ENCODE results near the gene PGBD5. TPM values are rescaled to one million over a fixed set of nuclear protein-coding genes. Genes with fewer than 3 reads are reported as not detected.

PGBD5 gene
- total and polyA plus RNA-seq, 2 of the 13 experiments (the other 11 are each of a cell fraction or from before 2014, with no cell fraction given), result 0.04 to 0.13 TPM

GRCh38 chr1:230321341-230321740, 104.8 kb downstream of the PGBD5 start:
- intact Hi-C loops (cut with micrococcal nuclease; ENCODE audit: unreplicated experiment), result no loop called here
- DNase-seq (ENCODE audit: low spot score) (no peak), ATAC-seq (no peak), FAIRE-seq (no peak)
- no TSS peak for BruUV-seq (replicated peaks)
- peaks cover under 1% of the 10 kb centered on the region; the same call in 1 of the 2 replicates for H3K4me1 ChIP-seq (ENCODE audit: insufficient read depth, low read length)
- H3K27me3 ChIP-seq (ENCODE audit: control insufficient read depth in 1 of 2, insufficient read depth in 2 of 2, low read length in 2 of 2), result peaks cover 2 to 11% of the 10 kb centered on the region in 2 experiments; a peak in 3 of 5 replicates
- no peak overlapping the region for H3K4me2 ChIP-seq (ENCODE audit: low read depth, low read length)
- no peaks in the 10 kb centered on the region for H3K79me2 ChIP-seq (ENCODE audit: insufficient read depth, low read length)
- H4K20me1 ChIP-seq (ENCODE audit: insufficient read depth, low read length), result no peaks in the 10 kb centered on the region
- no peak overlapping the region for H3K4me3 ChIP-seq (replicated peaks in 1 of 3; ENCODE audit: insufficient read depth in 1 of 3, low read depth in 2 of 3, low read length in 3 of 3)
- WGBS (ENCODE audit: low lambda C conversion rate), result 93% methylated on average over 9 of the region's 9 CpGs
- H3K9me3 ChIP-seq (ENCODE audit: low read length), result no peaks in the 10 kb centered on the region
- no peak overlapping the region for H2AFZ ChIP-seq (ENCODE audit: low read length)
- POLR2A ChIA-PET, result no interaction called here
- in situ Hi-C loops (cut with HindIII; ENCODE audit: extremely low pct_ligation_motif_present, low pct_unique_long_range_greater_than_20kb), result no loop called here
- H3K27ac ChIP-seq (ENCODE audit: extremely low read length, insufficient read depth, low read length), result no peak overlapping the region
- H3K36me3 ChIP-seq (replicated peaks in 1 of 2; ENCODE audit: control insufficient read depth in 1 of 2, insufficient read depth in 2 of 2, low read length in 2 of 2), result no peaks in the 10 kb centered on the region
- no peak overlapping the region for H3K9ac ChIP-seq (ENCODE audit: insufficient read depth, low read depth, low read length)
- CTCF ChIA-PET (ENCODE audit: low intra/inter-chr PET ratio, low total read pairs), result no interaction called here
- no peak for TF ChIP-seq ZNF605 (CRISPR knock-in tag; IDR thresholded peaks at IDR 0.05)
- TF ChIP-seq POGK (CRISPR knock-in tag; conservative IDR thresholded peaks at IDR 0.05), result no peak
- TF ChIP-seq HNF4G (IDR thresholded peaks at IDR 0.05; ENCODE audit: borderline replicate concordance, low read depth, low read length), result no peak
- no peak for TF ChIP-seq HNF4G (CRISPR knock-in tag; IDR thresholded peaks at IDR 0.05; ENCODE audit: borderline replicate concordance, low read depth)
- TF ChIP-seq ETV6 (CRISPR knock-in tag; conservative IDR thresholded peaks at IDR 0.05), result no peak
- no peak for TF ChIP-seq GFI1 (CRISPR knock-in tag; IDR thresholded peaks at IDR 0.05; ENCODE audit: borderline replicate concordance)
- no peak for TF ChIP-seq ZNF556 (CRISPR knock-in tag; IDR thresholded peaks at IDR 0.05; ENCODE audit: borderline replicate concordance)
- TF ChIP-seq E2F1 (CRISPR knock-in tag; IDR thresholded peaks at IDR 0.05), result no peak
- TF ChIP-seq ZNF563 (CRISPR knock-in tag; IDR thresholded peaks at IDR 0.05), result no peak
- no peak for TF ChIP-seq AGO2 (optimal IDR thresholded peaks at IDR 0.05; ENCODE audit: low read depth, low read length)
- no peak for TF ChIP-seq SMYD3 (CRISPR knock-in tag; IDR thresholded peaks at IDR 0.05)
- TF ChIP-seq IKZF4 (CRISPR knock-in tag; IDR thresholded peaks at IDR 0.05; ENCODE audit: borderline replicate concordance, low read depth, not compliant biosample characterization), result no peak
